ENCODE data around the gene HDDC3.

- TF ChIP-seq CTCF (conservative IDR thresholded peaks at IDR 0.05), result no peak
- no peak for TF ChIP-seq ZFX (IDR thresholded peaks at IDR 0.05)
Observed at GRCh38 chr15:90931575-90931827, 848 bp downstream of the HDDC3 start.
